ENCODE measurements around the gene PF4V1. TPM values are rescaled to one million over a fixed set of nuclear protein-coding genes. Genes with fewer than 3 reads are reported as not detected.

PF4V1 gene
- total RNA-seq, 3 donors from 2014 or later = not detected

GRCh38 chr4:73872316-73873108 lies 19.4 kb downstream of the PF4V1 start:
- intact Hi-C loops (cut with DNase I; ENCODE audit: low total_unique reads) = no loop called here

GRCh38 chr4:73874386-73874785 lies 21.3 kb downstream of the PF4V1 start:
- DNase-seq (ENCODE audit: low spot score in 2 of 2) = no peak

More at GRCh38 chr4:73872316-73873108, 19.4 kb downstream of the PF4V1 start:
- Histone ChIP-seq H3K4me1 (no peaks in the 10 kb centered on the region), H3K27me3 (no peaks in the 10 kb centered on the region), H3K4me3 (no peak overlapping the region), H3K27ac (no peak overlapping the region), H3K9me3 (no peaks in the 10 kb centered on the region), H3K36me3 (no peaks in the 10 kb centered on the region)
- no peak for TF ChIP-seq POLR2A (IDR thresholded peaks at IDR 0.05)
- TF ChIP-seq POLR2AphosphoS5 (IDR thresholded peaks at IDR 0.05) = no peak
- TF ChIP-seq CTCF (IDR thresholded peaks at IDR 0.05) = no peak
- DNase-seq (ENCODE audit: low spot score in 2 of 2) = no peak

GRCh38 chr4:73875401-73875800 lies 22.3 kb downstream of the PF4V1 start:
- H3K4me3 ChIP-seq = no peak overlapping the region
- H3K4me1 ChIP-seq = no peaks in the 10 kb centered on the region
- intact Hi-C loops (cut with DNase I; ENCODE audit: low total_unique reads) = no loop called here
- H3K27me3 ChIP-seq = no peaks in the 10 kb centered on the region
- H3K36me3 ChIP-seq = no peaks in the 10 kb centered on the region
- no peaks in the 10 kb centered on the region for H3K9me3 ChIP-seq
- DNase-seq (ENCODE audit: low spot score in 2 of 2) = no peak
- no peak overlapping the region for H3K27ac ChIP-seq
- TF ChIP-seq POLR2A (IDR thresholded peaks at IDR 0.05) (no peak), CTCF (IDR thresholded peaks at IDR 0.05) (no peak), POLR2AphosphoS5 (IDR thresholded peaks at IDR 0.05) (no peak)

More at GRCh38 chr4:73874386-73874785, 21.3 kb downstream of the PF4V1 start:
- TF ChIP-seq POLR2A (IDR thresholded peaks at IDR 0.05) (no peak), POLR2AphosphoS5 (IDR thresholded peaks at IDR 0.05) (no peak), CTCF (IDR thresholded peaks at IDR 0.05) (no peak)
- Histone ChIP-seq H3K27me3 (no peaks in the 10 kb centered on the region), H3K4me1 (no peaks in the 10 kb centered on the region), H3K27ac (no peak overlapping the region), H3K9me3 (no peaks in the 10 kb centered on the region), H3K36me3 (no peaks in the 10 kb centered on the region), H3K4me3 (no peak overlapping the region)
- intact Hi-C loops (cut with DNase I; ENCODE audit: low total_unique reads) = no loop called here

- Histone ChIP-seq H3K9me3 (no peaks in the 10 kb centered on the region), H3K4me1 (no peaks in the 10 kb centered on the region), H3K27me3 (no peaks in the 10 kb centered on the region), H3K4me3 (no peak overlapping the region), H3K36me3 (no peaks in the 10 kb centered on the region), H3K27ac (no peak overlapping the region)
- intact Hi-C loops (cut with DNase I; ENCODE audit: low total_unique reads) = no loop called here
- DNase-seq (ENCODE audit: low spot score in 2 of 2) = no peak
- TF ChIP-seq POLR2AphosphoS5 (IDR thresholded peaks at IDR 0.05) (no peak), CTCF (IDR thresholded peaks at IDR 0.05) (no peak), POLR2A (IDR thresholded peaks at IDR 0.05) (no peak)
Measured at GRCh38 chr4:73883306-73883705, 30.2 kb downstream of the PF4V1 start.

GRCh38 chr4:73885574-73886267 lies 32.6 kb downstream of the PF4V1 start:
- Histone ChIP-seq H3K4me1 (no peaks in the 10 kb centered on the region), H3K36me3 (no peaks in the 10 kb centered on the region), H3K27me3 (no peaks in the 10 kb centered on the region), H3K9me3 (no peaks in the 10 kb centered on the region), H3K4me3 (no peak overlapping the region), H3K27ac (no peak overlapping the region)
- intact Hi-C loops (cut with DNase I; ENCODE audit: low total_unique reads) = no loop called here
- no peak for DNase-seq (ENCODE audit: low spot score in 2 of 2)
- TF ChIP-seq POLR2A (IDR thresholded peaks at IDR 0.05) (no peak), POLR2AphosphoS5 (IDR thresholded peaks at IDR 0.05) (no peak), CTCF (IDR thresholded peaks at IDR 0.05) (no peak)

Measured in breast epithelium (tissue), 4 donors.